Measurements from ENCODE around the gene LRCOL1.

GRCh38 chr12:132639956-132640520 lies 29.7 kb upstream of the LRCOL1 start:
- no peak for TF ChIP-seq SPI1 (IDR thresholded peaks at IDR 0.05; ENCODE audit: borderline replicate concordance, insufficient read depth, low read depth, low read length)
- TF ChIP-seq PML (IDR thresholded peaks at IDR 0.05; ENCODE audit: low read length) = no peak
